HepG2 (cell line): Measurements from ENCODE around the gene CCDC7. TPM values are rescaled to one million over a fixed set of nuclear protein-coding genes. Genes with fewer than 3 reads are reported as not detected.
"Not testable (repeated sequence)": the region's sequence is repeated elsewhere in the genome, so short reads cannot be mapped to it uniquely, and the experiment has no call there.

Source experiments
- ATAC-seq: fragments of 200-7000 bp; cut with Tn5 transposase; 3 replicates; pipeline ENCODE4 v1.9.1; 2020; ENCODE audit warnings: mild to moderate bottlenecking, moderate library complexity
- BruUV-seq: library from RNA; stranded (reverse); fragments of 400-500 nt; replicated peaks from 2 replicates; lab custom pipeline; 2021; lab: Mats Ljungman, UMichigan
- CTCF ChIA-PET: fragments of 300-600 bp; formaldehyde crosslinking; extraction: SDS; loops from one replicate; lab custom pipeline; 2021; ENCODE audit warnings: low total read pairs, inconsistent platforms, low intra/inter-chr PET ratio; lab: Yijun Ruan, JAX
- POLR2A ChIA-PET: fragments of 350-600 bp; sonication (Branson Sonifier 250); formaldehyde crosslinking; loops from one replicate; lab custom pipeline; 2020; ENCODE audit warnings: antibody characterized with exemption, inconsistent platforms; lab: Yijun Ruan, JAX
- DNase-seq: peaks from one replicate; pipeline ENCODE4 v3.0.0-alpha.2; 2015; ENCODE audit warnings: low spot score
- FAIRE-seq: peaks from 3 replicates; lab custom pipeline; 2011; peaks lifted over from hg19 to GRCh38; lab: Jason Lieb, UNC
- H2AFZ ChIP-seq: one replicate; pipeline ENCODE4 v1.6.1; 2011; ENCODE audit warnings: low read length, inconsistent platforms
- H3K27ac ChIP-seq: fragments of 300-600 bp; 3 replicates; pipeline ENCODE4 v1.8.0; 2011; ENCODE audit warnings: mixed run types, mild to moderate bottlenecking, mixed read lengths, low read length, inconsistent platforms; ENCODE audit not compliant: insufficient read depth; ENCODE audit errors: extremely low read length
- H3K27me3 ChIP-seq, 2 experiments: fragments of 200-600 bp in 1 of 2; 2 replicates in 1 of 2; 3 replicates in 1 of 2; pipeline versions ENCODE4 v1.6.0 to v1.8.0; 2011; ENCODE audit warnings: low read length in 2 of 2, mild to moderate bottlenecking in 2 of 2, moderate library complexity in 2 of 2, inconsistent platforms in 1 of 2; ENCODE audit not compliant: insufficient read depth in 2 of 2, control insufficient read depth in 1 of 2
- H3K36me3 ChIP-seq, 2 experiments: fragments of 200-600 bp in 1 of 2; replicated peaks in 1 of 2; 2 replicates in 1 of 2; 3 replicates in 1 of 2; pipeline versions ENCODE4 v1.5.1 to v1.8.0; 2011; ENCODE audit warnings: low read length in 2 of 2, inconsistent platforms in 1 of 2; ENCODE audit not compliant: insufficient read depth in 2 of 2, control insufficient read depth in 1 of 2
- H3K4me1 ChIP-seq: 2 replicates; pipeline ENCODE4 v1.5.1; 2012; ENCODE audit warnings: low read length, inconsistent platforms; ENCODE audit not compliant: insufficient read depth
- H3K4me2 ChIP-seq: 2 replicates; pipeline ENCODE4 v1.6.0; 2011; ENCODE audit warnings: low read depth, low read length, inconsistent platforms
- H3K4me3 ChIP-seq, 3 experiments: fragments of 200-600 bp in 1 of 3; sonication (generic), shearing (Covaris generic) in 1 of 3; replicated peaks in 1 of 3; 2 replicates each; pipeline ENCODE4 v1.5.1; 2011 to 2016; ENCODE audit warnings: low read length in 3 of 3, inconsistent platforms in 2 of 3, low read depth in 2 of 3, mild to moderate bottlenecking in 2 of 3, control low read depth in 1 of 3, mixed read lengths in 1 of 3; ENCODE audit not compliant: insufficient read depth in 1 of 3
- H3K79me2 ChIP-seq: one replicate; pipeline ENCODE4 v1.6.1; 2011; ENCODE audit warnings: low read length, inconsistent platforms; ENCODE audit not compliant: insufficient read depth
- H3K9ac ChIP-seq: 2 replicates; pipeline ENCODE4 v1.6.0; 2011; ENCODE audit warnings: mild to moderate bottlenecking, low read depth, low read length, inconsistent platforms; ENCODE audit not compliant: insufficient read depth
- H3K9me3 ChIP-seq: 2 replicates; pipeline ENCODE4 v1.5.1; 2012; ENCODE audit warnings: mild to moderate bottlenecking, low read length
- H4K20me1 ChIP-seq: 2 replicates; pipeline ENCODE4 v1.6.0; 2011; ENCODE audit warnings: inconsistent platforms, mild to moderate bottlenecking, low read length, moderate library complexity; ENCODE audit not compliant: insufficient read depth
- CC2D1A ChIP-seq: sonication (generic); formaldehyde crosslinking; IDR thresholded peaks from 2 replicates; pipeline ENCODE4 v1.8.1; 2023; ENCODE audit warnings: mild to moderate bottlenecking, missing genetic modification reagents
- FOXA3 ChIP-seq: IDR thresholded peaks from 2 replicates; pipeline ENCODE4 v1.6.1; 2016; ENCODE audit warnings: missing genetic modification reagents, missing compliant biosample characterization
- RAD21 ChIP-seq: fragments of 450-650 bp; formaldehyde crosslinking; IDR thresholded peaks from 2 replicates; pipeline ENCODE4 v1.5.0; 2020; ENCODE audit warnings: mild to moderate bottlenecking
- STAG1 ChIP-seq: sonication (generic); formaldehyde crosslinking; IDR thresholded peaks from 2 replicates; pipeline ENCODE4 v1.4.0; 2020; ENCODE audit warnings: missing genetic modification reagents
- ZNF552 ChIP-seq: sonication (generic); formaldehyde crosslinking; IDR thresholded peaks from 2 replicates; pipeline ENCODE4 v1.9.0; 2022; ENCODE audit warnings: missing genetic modification reagents, mild to moderate bottlenecking, borderline replicate concordance
- ZNF850 ChIP-seq: sonication (generic); formaldehyde crosslinking; conservative IDR thresholded peaks from 2 replicates; pipeline ENCODE4 v1.9.0; 2021; ENCODE audit warnings: mild to moderate bottlenecking, missing genetic modification reagents
- WGBS: methylation state at CpG from one replicate; pipeline ENCODE4 v1.1.6; 2017; ENCODE audit warnings: low lambda C conversion rate; 5-methylcytosine and 5-hydroxymethylcytosine counted together
- in situ Hi-C: cut with HindIII; loops from 2 replicates; pipeline ENCODE4 v1.10.0; 2017; ENCODE audit warnings: low pct_unique_long_range_greater_than_20kb; ENCODE audit not compliant: extremely low pct_ligation_motif_present
- intact Hi-C: fragments of 100-400 bp; cut with micrococcal nuclease; formaldehyde crosslinking; loops from one replicate; pipeline ENCODE4 v1.10.0; 2022; ENCODE audit not compliant: unreplicated experiment
- polyA plus RNA-seq, 8 experiments: library from polyadenylated mRNA; depleted of rRNA in 3 of 8; stranded (reverse) in 7 of 8; unstranded in 1 of 8; fragments of >200 nt; fragmentation: Illumina TruSeq in 4 of 8; extraction: Trizol in 4 of 8; gene quantifications; 2 replicates each; pipeline versions ENCODE4 v1.2.1 to v1.2.3, GENCODE V29; 2011 to 2016; ENCODE audit warnings: low read depth in 4 of 8, missing spikeins in 1 of 8, mixed read lengths in 1 of 8; ENCODE audit not compliant: insufficient read depth in 1 of 8
- total RNA-seq, 5 experiments: library from RNA; depleted of rRNA; stranded (reverse); fragments of >200 nt; fragmentation: Illumina TruSeq; extraction: Trizol; gene quantifications; 2 replicates each; pipeline ENCODE4 v1.2.3, GENCODE V29; 2016; ENCODE audit warnings: low read depth in 1 of 5
- TF ChIP-seq, protein P1 (sequence below): sonication (generic); formaldehyde crosslinking; IDR thresholded peaks from 2 replicates; pipeline ENCODE4 v1.4.0; 2020; ENCODE audit warnings: mild to moderate bottlenecking, low read depth, missing genetic modification reagents

CCDC7 gene
- total and polyA plus RNA-seq, 2 of the 13 experiments (the other 11 are each of a cell fraction or from before 2014, with no cell fraction given): 0.40 to 1.8 TPM

DNA sequence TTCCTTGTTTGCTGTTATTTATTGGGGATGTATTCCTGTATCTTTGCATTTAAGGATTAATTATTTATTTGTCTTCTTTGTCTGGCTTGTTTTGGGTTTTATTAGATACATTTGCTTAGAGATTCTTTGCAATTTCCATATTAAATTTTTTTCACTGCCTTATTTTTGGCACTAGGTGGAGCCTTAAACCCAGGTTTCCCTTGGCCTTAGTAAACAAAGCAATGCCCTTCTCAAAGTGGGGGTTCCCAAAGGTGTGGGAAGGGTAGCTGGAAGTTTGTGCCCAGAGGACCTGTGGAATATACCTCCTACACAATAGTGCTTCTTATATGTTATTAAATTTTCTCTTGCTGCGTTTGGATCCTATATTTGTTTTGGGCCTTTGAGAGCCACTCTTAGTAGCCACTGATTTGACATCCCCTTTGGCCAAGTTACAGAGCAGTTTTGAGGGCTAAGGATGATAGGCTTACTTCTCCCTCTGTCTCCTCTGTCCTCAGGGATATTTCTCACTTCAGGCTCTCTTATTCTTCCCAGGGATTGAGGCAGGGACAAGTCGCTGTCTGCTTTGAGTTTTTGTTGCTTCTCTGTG is 349.8 kb downstream of the CCDC7 start (continued):
- TF ChIP-seq, protein P1, sequence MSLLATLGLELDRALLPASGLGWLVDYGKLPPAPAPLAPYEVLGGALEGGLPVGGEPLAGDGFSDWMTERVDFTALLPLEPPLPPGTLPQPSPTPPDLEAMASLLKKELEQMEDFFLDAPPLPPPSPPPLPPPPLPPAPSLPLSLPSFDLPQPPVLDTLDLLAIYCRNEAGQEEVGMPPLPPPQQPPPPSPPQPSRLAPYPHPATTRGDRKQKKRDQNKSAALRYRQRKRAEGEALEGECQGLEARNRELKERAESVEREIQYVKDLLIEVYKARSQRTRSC (CRISPR knock-in tag): no peak
- TF ChIP-seq RAD21 (CRISPR knock-in tag): peak; percentile 46; the same call in 1 of the 2 replicates
- peak; percentile 95 for TF ChIP-seq STAG1
- no peak for TF ChIP-seq CC2D1A (CRISPR knock-in tag)
- no peak for TF ChIP-seq ZNF552 (CRISPR knock-in tag)
- no peak for TF ChIP-seq ZNF850 (CRISPR knock-in tag)
- TF ChIP-seq FOXA3 (CRISPR knock-in tag): peak; percentile 86

GRCh38 chr10:32797393-32797792 is 351.5 kb downstream of the CCDC7 start:
- H3K79me2 ChIP-seq, FAIRE-seq, H3K4me3 ChIP-seq, H3K4me2 ChIP-seq, H4K20me1 ChIP-seq, H3K36me3 ChIP-seq, DNase-seq, H3K9ac ChIP-seq, H3K27me3 ChIP-seq, H3K9me3 ChIP-seq, H2AFZ ChIP-seq, CTCF ChIA-PET, ATAC-seq, BruUV-seq, POLR2A ChIA-PET, H3K4me1 ChIP-seq, H3K27ac ChIP-seq: not testable (repeated sequence)
- in situ Hi-C loops (loop anchor here (5.0 kb wide), 1 partner anchor 210 kb away; no protein-coding TSS in a partner anchor), intact Hi-C loops (loop anchor here (10.0 kb wide), 1 partner anchor 357 kb away; no protein-coding TSS in a partner anchor)
- 47% methylated on average over 3 of the region's 3 CpGs for WGBS
